ENCODE data around the gene CAMSAP1. TPM values are rescaled to one million over a fixed set of nuclear protein-coding genes. Genes with fewer than 3 reads are reported as not detected.

The CAMSAP1 gene
- polyA plus RNA-seq, 1 donor from 2014 or later: 58.5 TPM

- TF ChIP-seq MXI1 (conservative IDR thresholded peaks at IDR 0.05; ENCODE audit: poor library complexity, severe bottlenecking) (no peak), POLR2AphosphoS5 (IDR thresholded peaks at IDR 0.05) (no peak), REST (IDR thresholded peaks at IDR 0.05; ENCODE audit: borderline replicate concordance) (no peak), EP300 (conservative IDR thresholded peaks at IDR 0.05; ENCODE audit: poor library complexity, severe bottlenecking) (no peak), CTCF (IDR thresholded peaks at IDR 0.05; ENCODE audit: poor library complexity, severe bottlenecking) (no peak), EZH2 (IDR thresholded peaks at IDR 0.05; ENCODE audit: borderline replicate concordance, insufficient read depth, low read length, poor library complexity, severe bottlenecking) (no peak), TAF1 (IDR thresholded peaks at IDR 0.05; ENCODE audit: low read depth) (no peak)
These were observed 109.7 kb downstream of the CAMSAP1 start for GRCh38 chr9:135797507-135798262.

DNA sequence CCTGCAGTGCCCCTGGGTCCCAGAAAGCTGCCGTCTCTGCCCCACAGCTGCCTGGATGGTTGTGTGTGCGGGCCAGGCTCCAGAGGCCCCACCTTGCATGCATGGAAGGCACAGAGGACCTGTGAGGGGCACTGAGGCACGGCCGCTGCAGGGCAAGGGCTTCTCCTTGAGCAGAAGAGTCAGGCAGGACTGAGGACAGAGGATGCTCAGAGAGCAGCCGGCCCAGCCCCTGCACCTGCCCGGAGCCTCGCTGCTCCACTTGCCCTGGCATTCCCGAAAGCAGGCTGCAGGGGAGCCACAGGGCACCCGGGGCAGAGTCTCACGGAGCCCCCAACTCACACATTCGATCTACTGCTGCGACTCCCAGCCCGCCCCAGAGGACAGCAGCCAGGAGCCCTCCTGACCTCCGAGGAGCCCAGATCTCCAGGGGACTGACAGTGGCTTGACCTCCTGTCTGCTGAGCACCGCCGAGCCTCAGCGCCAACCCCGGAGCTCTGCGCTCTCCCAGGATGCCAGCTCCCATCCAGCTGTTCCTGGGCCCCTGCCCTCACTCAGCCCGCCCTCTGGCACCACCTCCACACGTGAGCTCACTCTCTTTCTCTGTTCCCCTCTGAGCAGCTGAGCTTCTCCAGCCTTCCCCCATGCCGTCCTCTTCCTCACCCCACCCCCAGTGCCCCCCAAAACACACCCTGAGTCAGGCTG is 110.4 kb downstream of the CAMSAP1 start:
- H2AFZ ChIP-seq (ENCODE audit: low read depth, low read length): no peak overlapping the region
- H3K9me2 ChIP-seq (ENCODE audit: insufficient read depth, low read length): no peaks in the 10 kb centered on the region
- H3F3A ChIP-seq (ENCODE audit: insufficient read depth, low read length, poor library complexity, severe bottlenecking): no peaks in the 10 kb centered on the region
- no peaks in the 10 kb centered on the region for H3K79me2 ChIP-seq (replicated peaks; ENCODE audit: insufficient read depth, low read length)
- no peak for TF ChIP-seq EP300 (conservative IDR thresholded peaks at IDR 0.05; ENCODE audit: poor library complexity, severe bottlenecking)
- no peak for TF ChIP-seq SMC3 (conservative IDR thresholded peaks at IDR 0.05; ENCODE audit: poor library complexity)
- no peak for TF ChIP-seq RAD21 (conservative IDR thresholded peaks at IDR 0.05)
- H3K27me3 ChIP-seq (ENCODE audit: insufficient read depth, low read depth, low read length): no peaks in the 10 kb centered on the region
- no peak overlapping the region for H3K9ac ChIP-seq (ENCODE audit: low read length)
- H4K20me1 ChIP-seq (ENCODE audit: insufficient read depth): no peaks in the 10 kb centered on the region
- no peak overlapping the region for H3K4me3 ChIP-seq (ENCODE audit: low read length)
- no peak overlapping the region for H3K27ac ChIP-seq (ENCODE audit: low read length)
- H3K4me2 ChIP-seq (ENCODE audit: low read length): no peak overlapping the region
- H3K36me3 ChIP-seq (ENCODE audit: insufficient read depth, low read length): no peaks in the 10 kb centered on the region
- H3K9me3 ChIP-seq (ENCODE audit: low read length): no peaks in the 10 kb centered on the region

More at GRCh38 chr9:135797507-135798262, 109.7 kb downstream of the CAMSAP1 start:
- no peaks in the 10 kb centered on the region for H3F3A ChIP-seq (ENCODE audit: insufficient read depth, low read length, poor library complexity, severe bottlenecking)
- H3K27ac ChIP-seq (ENCODE audit: low read length): no peak overlapping the region
- no peak overlapping the region for H3K4me2 ChIP-seq (ENCODE audit: low read length)
- H3K4me3 ChIP-seq (ENCODE audit: low read length): no peak overlapping the region
- no peaks in the 10 kb centered on the region for H3K9me3 ChIP-seq (ENCODE audit: low read length)
- no peak overlapping the region for H3K9ac ChIP-seq (ENCODE audit: low read length)
- H4K20me1 ChIP-seq (ENCODE audit: insufficient read depth): no peaks in the 10 kb centered on the region
- no peak overlapping the region for H2AFZ ChIP-seq (ENCODE audit: low read depth, low read length)
- H3K9me2 ChIP-seq (ENCODE audit: insufficient read depth, low read length): no peaks in the 10 kb centered on the region
- no peaks in the 10 kb centered on the region for H3K27me3 ChIP-seq (ENCODE audit: insufficient read depth, low read depth, low read length)
- no peaks in the 10 kb centered on the region for H3K36me3 ChIP-seq (ENCODE audit: insufficient read depth, low read length)
- H3K79me2 ChIP-seq (replicated peaks; ENCODE audit: insufficient read depth, low read length): no peaks in the 10 kb centered on the region

All from neural cell (in vitro differentiated cells).